GM23338 (cell line): Measurements from ENCODE around the gene GRXCR2. TPM values are rescaled to one million over a fixed set of nuclear protein-coding genes. Genes with fewer than 3 reads are reported as not detected.
A peak's percentile ranks its signal among the peaks of the same experiment; 100 is the strongest.

Source experiments
- ATAC-seq: fragments of 200-7000 bp; cut with Tn5 transposase; 3 replicates; pipeline ENCODE4 v1.9.1; 2020
- DNase-seq: peaks from one replicate; pipeline ENCODE4 v3.0.0-alpha.2; 2015; ENCODE audit warnings: low spot score
- H2AFZ ChIP-seq: fragments of 200-600 bp; sonication (generic); 2 replicates; pipeline ENCODE4 v1.8.0; 2016; ENCODE audit warnings: antibody characterized with exemption, mild to moderate bottlenecking, moderate library complexity
- H3F3A ChIP-seq: fragments of 200-600 bp; sonication (generic); replicated peaks from 2 replicates; pipeline ENCODE4 v1.8.0; 2017; ENCODE audit warnings: antibody characterized with exemption, mixed run types, low read depth
- H3K27ac ChIP-seq: fragments of 200-600 bp; sonication (generic); 2 replicates; pipeline ENCODE4 v1.6.1; 2016; ENCODE audit warnings: low read depth
- H3K27me3 ChIP-seq: fragments of 200-600 bp; sonication (generic); 2 replicates; pipeline ENCODE4 v1.8.0; 2016; ENCODE audit warnings: mild to moderate bottlenecking, mixed run types, moderate library complexity; ENCODE audit not compliant: insufficient read depth
- H3K36me3 ChIP-seq: fragments of 200-600 bp; sonication (generic); 2 replicates; pipeline ENCODE4 v1.8.0; 2016; ENCODE audit warnings: mild to moderate bottlenecking; ENCODE audit not compliant: insufficient read depth
- H3K4me1 ChIP-seq: fragments of 200-600 bp; sonication (generic); 2 replicates; pipeline ENCODE4 v1.8.0; 2016; ENCODE audit warnings: mild to moderate bottlenecking, moderate library complexity; ENCODE audit not compliant: insufficient read depth
- H3K4me2 ChIP-seq: fragments of 200-600 bp; sonication (generic); 2 replicates; pipeline ENCODE4 v1.7.1; 2017; ENCODE audit warnings: mixed run types
- H3K4me3 ChIP-seq: fragments of 200-600 bp; sonication (generic); 2 replicates; pipeline ENCODE4 v1.6.1; 2016; ENCODE audit warnings: mixed run types
- H3K79me2 ChIP-seq: fragments of 200-600 bp; sonication (generic); replicated peaks from 2 replicates; pipeline ENCODE4 v1.8.0; 2017; ENCODE audit warnings: mild to moderate bottlenecking; ENCODE audit not compliant: insufficient read depth
- H3K9me2 ChIP-seq: fragments of 200-600 bp; sonication (generic); 2 replicates; pipeline ENCODE4 v1.8.0; 2017; ENCODE audit not compliant: insufficient read depth
- H4K20me1 ChIP-seq: fragments of 200-600 bp; sonication (generic); replicated peaks from 2 replicates; pipeline ENCODE4 v1.8.0; 2017; ENCODE audit warnings: mild to moderate bottlenecking; ENCODE audit not compliant: insufficient read depth
- H3K27ac Mint-ChIP-seq: 2 replicates; pipeline ENCODE4 v1.8.0; 2020; ENCODE audit warnings: inconsistent platforms, mild to moderate bottlenecking, moderate library complexity, mixed read lengths
- H3K27me3 Mint-ChIP-seq: 3 replicates; pipeline ENCODE4 v1.8.0; 2022; ENCODE audit warnings: low read depth, mild to moderate bottlenecking, moderate library complexity, mixed read lengths, inconsistent platforms; ENCODE audit not compliant: insufficient read depth, poor library complexity
- H3K36me3 Mint-ChIP-seq: 3 replicates; pipeline ENCODE4 v1.8.0; 2021; ENCODE audit warnings: low read depth, mild to moderate bottlenecking, inconsistent platforms, moderate library complexity, mixed read lengths
- H3K4me1 Mint-ChIP-seq: 3 replicates; pipeline ENCODE4 v1.8.0; 2020; ENCODE audit warnings: mild to moderate bottlenecking, inconsistent platforms, mixed read lengths
- H3K4me3 Mint-ChIP-seq: 3 replicates; pipeline ENCODE4 v1.8.0; 2021; ENCODE audit warnings: moderate library complexity, mild to moderate bottlenecking, inconsistent platforms, mixed read lengths
- H3K9me3 Mint-ChIP-seq: 3 replicates; pipeline ENCODE4 v1.8.0; 2020; ENCODE audit warnings: moderate library complexity, mild to moderate bottlenecking, inconsistent platforms, mixed read lengths
- JUNB ChIP-seq: IDR thresholded peaks from one replicate; pipeline ENCODE4 v1.6.1; 2016; ENCODE audit warnings: antibody characterized with exemption; ENCODE audit not compliant: unreplicated experiment
- POLR2AphosphoS5 ChIP-seq: IDR thresholded peaks from 2 replicates; pipeline ENCODE4 v1.6.1; 2016; ENCODE audit warnings: antibody characterized with exemption, low read depth
- ZNF114 ChIP-seq: fragments of 250-450 bp; sonication (Bioruptor Pico); IDR thresholded peaks from 2 replicates; pipeline ENCODE4 v1.5.0; 2020; ENCODE audit warnings: mild to moderate bottlenecking, moderate library complexity
- polyA plus RNA-seq: library from polyadenylated mRNA; unstranded; fragments of >200 nt; fragmentation: Nextera tagmentation; extraction: Ambion mirVana; gene quantifications from 2 replicates; pipeline ENCODE4 v1.2.1, GENCODE V29; 2016
- total RNA-seq: library from RNA; depleted of rRNA; stranded (reverse); fragments of >200 nt; shearing (Covaris generic); gene quantifications from 2 replicates; pipeline ENCODE4 v1.2.3, GENCODE V29; 2014
- TF ChIP-seq, protein P1 (sequence below): fragments of 250-450 bp; sonication (Bioruptor Pico); IDR thresholded peaks from 2 replicates; pipeline ENCODE4 v1.5.0; 2020; ENCODE audit warnings: mild to moderate bottlenecking, moderate library complexity
- TF ChIP-seq, protein P2 (sequence below): IDR thresholded peaks from one replicate; pipeline ENCODE4 v1.6.1; 2018; ENCODE audit warnings: antibody characterized with exemption; ENCODE audit not compliant: unreplicated experiment
- TF ChIP-seq, protein P3 (sequence below), 2 experiments: fragments of 200-600 bp in 1 of 2; sonication (generic) in 1 of 2; conservative IDR thresholded peaks; 2 replicates each; pipeline versions ENCODE4 v1.5.1 to v1.6.1; 2016 to 2017; ENCODE audit warnings: antibody characterized with exemption in 2 of 2, low read depth in 2 of 2, mild to moderate bottlenecking in 2 of 2, moderate library complexity in 1 of 2
- TF ChIP-seq, protein P4 (sequence below): IDR thresholded peaks from 2 replicates; pipeline ENCODE4 v1.6.1; 2016; ENCODE audit warnings: antibody characterized with exemption

GRXCR2 gene
- total and polyA plus RNA-seq, 2 experiments from 2014 or later = not detected

DNA sequence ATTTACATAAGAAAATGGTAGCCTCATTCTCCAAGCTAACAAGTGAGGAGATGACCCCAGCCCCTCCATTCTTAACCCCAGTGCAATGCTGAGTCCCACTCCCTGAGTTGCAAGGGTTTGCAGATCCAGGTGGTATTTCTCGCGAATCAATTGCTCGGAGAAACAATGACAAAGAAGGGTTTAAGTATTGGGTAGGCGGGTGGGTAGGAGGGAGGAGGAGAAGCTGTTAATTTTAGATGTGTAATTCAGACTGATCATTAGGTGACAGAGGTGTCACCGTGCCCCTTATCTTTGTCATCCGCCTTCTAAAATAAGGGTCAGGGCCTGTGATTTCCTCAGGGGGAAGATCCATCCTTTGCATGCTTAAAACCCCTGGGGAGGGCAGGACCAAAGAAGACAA is 46.6 kb upstream of the GRXCR2 start:
- peak overlapping the region; percentile 87 for H2AFZ ChIP-seq
- Mint-ChIP-seq H3K36me3 (no peaks in the 10 kb centered on the region), H3K4me1 (peaks cover 16% of the 10 kb centered on the region), H3K9me3 (no peaks in the 10 kb centered on the region), H3K27me3 (peaks cover 4% of the 10 kb centered on the region), H3K4me3 (no peak overlapping the region), H3K27ac (no peak overlapping the region)
- TF ChIP-seq, protein P1, sequence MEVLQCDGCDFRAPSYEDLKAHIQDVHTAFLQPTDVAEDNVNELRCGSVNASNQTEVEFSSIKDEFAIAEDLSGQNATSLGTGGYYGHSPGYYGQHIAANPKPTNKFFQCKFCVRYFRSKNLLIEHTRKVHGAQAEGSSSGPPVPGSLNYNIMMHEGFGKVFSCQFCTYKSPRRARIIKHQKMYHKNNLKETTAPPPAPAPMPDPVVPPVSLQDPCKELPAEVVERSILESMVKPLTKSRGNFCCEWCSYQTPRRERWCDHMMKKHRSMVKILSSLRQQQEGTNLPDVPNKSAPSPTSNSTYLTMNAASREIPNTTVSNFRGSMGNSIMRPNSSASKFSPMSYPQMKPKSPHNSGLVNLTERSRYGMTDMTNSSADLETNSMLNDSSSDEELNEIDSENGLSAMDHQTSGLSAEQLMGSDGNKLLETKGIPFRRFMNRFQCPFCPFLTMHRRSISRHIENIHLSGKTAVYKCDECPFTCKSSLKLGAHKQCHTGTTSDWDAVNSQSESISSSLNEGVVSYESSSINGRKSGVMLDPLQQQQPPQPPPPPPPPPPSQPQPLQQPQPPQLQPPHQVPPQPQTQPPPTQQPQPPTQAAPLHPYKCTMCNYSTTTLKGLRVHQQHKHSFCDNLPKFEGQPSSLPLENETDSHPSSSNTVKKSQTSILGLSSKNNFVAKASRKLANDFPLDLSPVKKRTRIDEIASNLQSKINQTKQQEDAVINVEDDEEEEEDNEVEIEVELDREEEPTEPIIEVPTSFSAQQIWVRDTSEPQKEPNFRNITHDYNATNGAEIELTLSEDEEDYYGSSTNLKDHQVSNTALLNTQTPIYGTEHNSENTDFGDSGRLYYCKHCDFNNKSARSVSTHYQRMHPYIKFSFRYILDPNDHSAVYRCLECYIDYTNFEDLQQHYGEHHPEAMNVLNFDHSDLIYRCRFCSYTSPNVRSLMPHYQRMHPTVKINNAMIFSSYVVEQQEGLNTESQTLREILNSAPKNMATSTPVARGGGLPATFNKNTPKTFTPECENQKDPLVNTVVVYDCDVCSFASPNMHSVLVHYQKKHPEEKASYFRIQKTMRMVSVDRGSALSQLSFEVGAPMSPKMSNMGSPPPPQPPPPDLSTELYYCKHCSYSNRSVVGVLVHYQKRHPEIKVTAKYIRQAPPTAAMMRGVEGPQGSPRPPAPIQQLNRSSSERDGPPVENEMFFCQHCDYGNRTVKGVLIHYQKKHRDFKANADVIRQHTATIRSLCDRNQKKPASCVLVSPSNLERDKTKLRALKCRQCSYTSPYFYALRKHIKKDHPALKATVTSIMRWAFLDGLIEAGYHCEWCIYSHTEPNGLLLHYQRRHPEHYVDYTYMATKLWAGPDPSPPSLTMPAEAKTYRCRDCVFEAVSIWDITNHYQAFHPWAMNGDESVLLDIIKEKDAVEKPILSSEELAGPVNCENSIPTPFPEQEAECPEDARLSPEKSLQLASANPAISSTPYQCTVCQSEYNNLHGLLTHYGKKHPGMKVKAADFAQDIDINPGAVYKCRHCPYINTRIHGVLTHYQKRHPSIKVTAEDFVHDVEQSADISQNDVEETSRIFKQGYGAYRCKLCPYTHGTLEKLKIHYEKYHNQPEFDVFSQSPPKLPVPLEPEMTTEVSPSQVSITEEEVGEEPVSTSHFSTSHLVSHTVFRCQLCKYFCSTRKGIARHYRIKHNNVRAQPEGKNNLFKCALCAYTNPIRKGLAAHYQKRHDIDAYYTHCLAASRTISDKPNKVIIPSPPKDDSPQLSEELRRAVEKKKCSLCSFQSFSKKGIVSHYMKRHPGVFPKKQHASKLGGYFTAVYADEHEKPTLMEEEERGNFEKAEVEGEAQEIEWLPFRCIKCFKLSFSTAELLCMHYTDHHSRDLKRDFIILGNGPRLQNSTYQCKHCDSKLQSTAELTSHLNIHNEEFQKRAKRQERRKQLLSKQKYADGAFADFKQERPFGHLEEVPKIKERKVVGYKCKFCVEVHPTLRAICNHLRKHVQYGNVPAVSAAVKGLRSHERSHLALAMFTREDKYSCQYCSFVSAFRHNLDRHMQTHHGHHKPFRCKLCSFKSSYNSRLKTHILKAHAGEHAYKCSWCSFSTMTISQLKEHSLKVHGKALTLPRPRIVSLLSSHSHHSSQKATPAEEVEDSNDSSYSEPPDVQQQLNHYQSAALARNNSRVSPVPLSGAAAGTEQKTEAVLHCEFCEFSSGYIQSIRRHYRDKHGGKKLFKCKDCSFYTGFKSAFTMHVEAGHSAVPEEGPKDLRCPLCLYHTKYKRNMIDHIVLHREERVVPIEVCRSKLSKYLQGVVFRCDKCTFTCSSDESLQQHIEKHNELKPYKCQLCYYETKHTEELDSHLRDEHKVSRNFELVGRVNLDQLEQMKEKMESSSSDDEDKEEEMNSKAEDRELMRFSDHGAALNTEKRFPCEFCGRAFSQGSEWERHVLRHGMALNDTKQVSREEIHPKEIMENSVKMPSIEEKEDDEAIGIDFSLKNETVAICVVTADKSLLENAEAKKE = no peak
- TF ChIP-seq, protein P2, sequence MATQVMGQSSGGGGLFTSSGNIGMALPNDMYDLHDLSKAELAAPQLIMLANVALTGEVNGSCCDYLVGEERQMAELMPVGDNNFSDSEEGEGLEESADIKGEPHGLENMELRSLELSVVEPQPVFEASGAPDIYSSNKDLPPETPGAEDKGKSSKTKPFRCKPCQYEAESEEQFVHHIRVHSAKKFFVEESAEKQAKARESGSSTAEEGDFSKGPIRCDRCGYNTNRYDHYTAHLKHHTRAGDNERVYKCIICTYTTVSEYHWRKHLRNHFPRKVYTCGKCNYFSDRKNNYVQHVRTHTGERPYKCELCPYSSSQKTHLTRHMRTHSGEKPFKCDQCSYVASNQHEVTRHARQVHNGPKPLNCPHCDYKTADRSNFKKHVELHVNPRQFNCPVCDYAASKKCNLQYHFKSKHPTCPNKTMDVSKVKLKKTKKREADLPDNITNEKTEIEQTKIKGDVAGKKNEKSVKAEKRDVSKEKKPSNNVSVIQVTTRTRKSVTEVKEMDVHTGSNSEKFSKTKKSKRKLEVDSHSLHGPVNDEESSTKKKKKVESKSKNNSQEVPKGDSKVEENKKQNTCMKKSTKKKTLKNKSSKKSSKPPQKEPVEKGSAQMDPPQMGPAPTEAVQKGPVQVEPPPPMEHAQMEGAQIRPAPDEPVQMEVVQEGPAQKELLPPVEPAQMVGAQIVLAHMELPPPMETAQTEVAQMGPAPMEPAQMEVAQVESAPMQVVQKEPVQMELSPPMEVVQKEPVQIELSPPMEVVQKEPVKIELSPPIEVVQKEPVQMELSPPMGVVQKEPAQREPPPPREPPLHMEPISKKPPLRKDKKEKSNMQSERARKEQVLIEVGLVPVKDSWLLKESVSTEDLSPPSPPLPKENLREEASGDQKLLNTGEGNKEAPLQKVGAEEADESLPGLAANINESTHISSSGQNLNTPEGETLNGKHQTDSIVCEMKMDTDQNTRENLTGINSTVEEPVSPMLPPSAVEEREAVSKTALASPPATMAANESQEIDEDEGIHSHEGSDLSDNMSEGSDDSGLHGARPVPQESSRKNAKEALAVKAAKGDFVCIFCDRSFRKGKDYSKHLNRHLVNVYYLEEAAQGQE = no peak
- TF ChIP-seq, protein P3, sequence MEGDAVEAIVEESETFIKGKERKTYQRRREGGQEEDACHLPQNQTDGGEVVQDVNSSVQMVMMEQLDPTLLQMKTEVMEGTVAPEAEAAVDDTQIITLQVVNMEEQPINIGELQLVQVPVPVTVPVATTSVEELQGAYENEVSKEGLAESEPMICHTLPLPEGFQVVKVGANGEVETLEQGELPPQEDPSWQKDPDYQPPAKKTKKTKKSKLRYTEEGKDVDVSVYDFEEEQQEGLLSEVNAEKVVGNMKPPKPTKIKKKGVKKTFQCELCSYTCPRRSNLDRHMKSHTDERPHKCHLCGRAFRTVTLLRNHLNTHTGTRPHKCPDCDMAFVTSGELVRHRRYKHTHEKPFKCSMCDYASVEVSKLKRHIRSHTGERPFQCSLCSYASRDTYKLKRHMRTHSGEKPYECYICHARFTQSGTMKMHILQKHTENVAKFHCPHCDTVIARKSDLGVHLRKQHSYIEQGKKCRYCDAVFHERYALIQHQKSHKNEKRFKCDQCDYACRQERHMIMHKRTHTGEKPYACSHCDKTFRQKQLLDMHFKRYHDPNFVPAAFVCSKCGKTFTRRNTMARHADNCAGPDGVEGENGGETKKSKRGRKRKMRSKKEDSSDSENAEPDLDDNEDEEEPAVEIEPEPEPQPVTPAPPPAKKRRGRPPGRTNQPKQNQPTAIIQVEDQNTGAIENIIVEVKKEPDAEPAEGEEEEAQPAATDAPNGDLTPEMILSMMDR (conservative IDR thresholded peaks at IDR 0.05; ENCODE audit: low read depth in 2 of 2) = no peak
- TF ChIP-seq JUNB (no peak), POLR2AphosphoS5 (no peak), ZNF114 (CRISPR knock-in tag) (no peak)
- TF ChIP-seq, protein P4, sequence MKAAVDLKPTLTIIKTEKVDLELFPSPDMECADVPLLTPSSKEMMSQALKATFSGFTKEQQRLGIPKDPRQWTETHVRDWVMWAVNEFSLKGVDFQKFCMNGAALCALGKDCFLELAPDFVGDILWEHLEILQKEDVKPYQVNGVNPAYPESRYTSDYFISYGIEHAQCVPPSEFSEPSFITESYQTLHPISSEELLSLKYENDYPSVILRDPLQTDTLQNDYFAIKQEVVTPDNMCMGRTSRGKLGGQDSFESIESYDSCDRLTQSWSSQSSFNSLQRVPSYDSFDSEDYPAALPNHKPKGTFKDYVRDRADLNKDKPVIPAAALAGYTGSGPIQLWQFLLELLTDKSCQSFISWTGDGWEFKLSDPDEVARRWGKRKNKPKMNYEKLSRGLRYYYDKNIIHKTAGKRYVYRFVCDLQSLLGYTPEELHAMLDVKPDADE = no peak
- H3K4me3 ChIP-seq = no peak overlapping the region
- no peaks in the 10 kb centered on the region for H4K20me1 ChIP-seq
- peaks cover 16% of the 10 kb centered on the region for H3K9me2 ChIP-seq
- H3F3A ChIP-seq = no peaks in the 10 kb centered on the region
- no peak for DNase-seq
- H3K27me3 ChIP-seq = no peaks in the 10 kb centered on the region
- peaks cover 13% of the 10 kb centered on the region for H3K4me1 ChIP-seq
- peak overlapping the region; percentile 25; the same call in 1 of the 2 replicates for H3K4me2 ChIP-seq
- ATAC-seq = no peak
- H3K79me2 ChIP-seq = no peaks in the 10 kb centered on the region
- H3K36me3 ChIP-seq = no peaks in the 10 kb centered on the region
- no peak overlapping the region for H3K27ac ChIP-seq
